Right renal pelvis (tissue), 4 donors: ENCODE results near the gene FOXR1. TPM values are rescaled to one million over a fixed set of nuclear protein-coding genes. Genes with fewer than 3 reads are reported as not detected.

Experiments used
- DNase-seq, 4 donors: peaks; one replicate each; pipeline ENCODE4 v3.0.0-alpha.2; 2013; ENCODE audit warnings: low read depth in 4 of 4, low spot score in 3 of 4, missing footprints in 1 of 4
- polyA plus RNA-seq, 4 donors: library from polyadenylated mRNA; unstranded; fragments of 120-200 nt; gene quantifications; one replicate each; pipeline ENCODE4 v1.2.1, GENCODE V29; 2013; ENCODE audit not compliant: insufficient read length in 4 of 4

FOXR1 gene
- under 1 TPM in 1 of 4 donors, not detected in 3; 0.05 TPM for polyA plus RNA-seq

GRCh38 chr11:118971646-118972045, at the start of gene FOXR1:
TSS of gene FOXR1 (plus strand) at chr11:118971761. CDS start at chr11:118971932, 171 bp downstream.
- DNase-seq = no peak

- no peak for DNase-seq
These were observed 49.4 kb upstream of the FOXR1 start for GRCh38 chr11:118921929-118922744.

GRCh38 chr11:118922745-118923627, 48.6 kb upstream of the FOXR1 start:
- DNase-seq = no peak

GRCh38 chr11:118923721-118924587, 47.6 kb upstream of the FOXR1 start:
- DNase-seq = no peak

- DNase-seq = no peak
These were observed 46.7 kb upstream of the FOXR1 start for GRCh38 chr11:118924591-118925585.

GRCh38 chr11:118927554-118928100, 43.9 kb upstream of the FOXR1 start:
- DNase-seq = no peak

- DNase-seq = peak; percentile 89 to 92 (median 91)
These were observed 43.3 kb upstream of the FOXR1 start for GRCh38 chr11:118928101-118928869.

GRCh38 chr11:118928870-118929500, 42.6 kb upstream of the FOXR1 start:
- no peak for DNase-seq

GRCh38 chr11:118929501-118930093, 42.0 kb upstream of the FOXR1 start:
- DNase-seq = peak in 3 of 4 donors; percentile 86 to 93 (median 91)

GRCh38 chr11:118930094-118930712, 41.4 kb upstream of the FOXR1 start:
- DNase-seq = peak in 2 of 4 donors; percentile 89 to 90

GRCh38 chr11:118931571-118931970, 40.0 kb upstream of the FOXR1 start:
- DNase-seq = no peak

GRCh38 chr11:118933486-118933885, 38.1 kb upstream of the FOXR1 start:
- no peak for DNase-seq

- DNase-seq = no peak
These were observed 36.2 kb upstream of the FOXR1 start for GRCh38 chr11:118935376-118935775.

GRCh38 chr11:118938491-118939403, 32.8 kb upstream of the FOXR1 start:
- DNase-seq = no peak

- no peak for DNase-seq
These were observed 32.1 kb upstream of the FOXR1 start for GRCh38 chr11:118939404-118939915.
